Endothelial cell of umbilical vein (primary cell): Measurements from ENCODE around the gene GLB1L2. TPM values are rescaled to one million over a fixed set of nuclear protein-coding genes. Genes with fewer than 3 reads are reported as not detected.

ENCODE experiments used
- BruUV-seq: library from RNA; stranded (reverse); fragments of 400-500 nt; replicated peaks from 2 replicates; lab custom pipeline; 2021; lab: Mats Ljungman, UMichigan
- CTCF ChIA-PET: fragments of 300-600, 350-600 bp; sonication (Branson Sonifier 250); formaldehyde crosslinking; loops from one replicate; lab custom pipeline; 2021; ENCODE audit warnings: antibody characterized with exemption, inconsistent platforms; lab: Charles Lee
- POLR2A ChIA-PET: fragments of 300-600, 350-600 bp; sonication (Branson Sonifier 250); formaldehyde crosslinking; loops from one replicate; lab custom pipeline; 2021; ENCODE audit warnings: antibody characterized with exemption, inconsistent platforms; lab: Charles Lee
- DNase-seq: peaks from one replicate; pipeline ENCODE4 v3.0.0-alpha.2; 2011; ENCODE audit warnings: low read depth, low spot score
- FAIRE-seq: peaks from 2 replicates; lab custom pipeline; 2011; peaks lifted over from hg19 to GRCh38; lab: Jason Lieb, UNC
- H2AFZ ChIP-seq: 2 replicates; pipeline ENCODE4 v1.6.0; 2012; ENCODE audit warnings: low read depth, low read length, control low read depth, inconsistent platforms
- H3K27ac ChIP-seq: 2 replicates; pipeline ENCODE4 v1.5.1; 2011; ENCODE audit warnings: low read depth, mild to moderate bottlenecking, control low read depth, low read length, moderate library complexity; ENCODE audit not compliant: insufficient read depth
- H3K27me3 ChIP-seq, 2 experiments: 2 replicates each; pipeline versions ENCODE4 v1.6.0 to v1.6.1; 2011; ENCODE audit warnings: low read length in 2 of 2, mixed read lengths in 1 of 2; ENCODE audit not compliant: control insufficient read depth in 2 of 2, insufficient read depth in 2 of 2
- H3K36me3 ChIP-seq, 2 experiments: 2 replicates in 1 of 2; 3 replicates in 1 of 2; pipeline ENCODE4 v1.5.1; 2011; ENCODE audit warnings: low read length in 2 of 2, mild to moderate bottlenecking in 1 of 2, moderate library complexity in 1 of 2; ENCODE audit not compliant: control insufficient read depth in 2 of 2, insufficient read depth in 2 of 2; ENCODE audit errors: extremely low read depth in 1 of 2
- H3K4me1 ChIP-seq: 3 replicates; pipeline ENCODE4 v1.5.1; 2011; ENCODE audit warnings: mild to moderate bottlenecking, low read length; ENCODE audit not compliant: control insufficient read depth, insufficient read depth; ENCODE audit errors: extremely low read depth
- H3K4me2 ChIP-seq: 2 replicates; pipeline ENCODE4 v1.6.1; 2011; ENCODE audit warnings: low read length, control low read depth, mixed read lengths; ENCODE audit not compliant: insufficient read depth
- H3K4me3 ChIP-seq, 3 experiments: fragments of 200-600 bp in 1 of 3; sonication (generic), shearing (Covaris generic) in 1 of 3; replicated peaks in 1 of 3; 2 replicates each; pipeline ENCODE4 v1.5.1; 2011 to 2016; ENCODE audit warnings: control low read depth in 3 of 3, low read length in 3 of 3, mild to moderate bottlenecking in 2 of 3, inconsistent platforms in 1 of 3, low read depth in 1 of 3, moderate library complexity in 1 of 3; ENCODE audit not compliant: insufficient read depth in 1 of 3
- H3K79me2 ChIP-seq: 2 replicates; pipeline ENCODE4 v1.6.0; 2012; ENCODE audit warnings: low read length, inconsistent platforms; ENCODE audit not compliant: control insufficient read depth, insufficient read depth
- H3K9ac ChIP-seq: replicated peaks from 2 replicates; pipeline ENCODE3; 2011; ENCODE audit warnings: low read length, control low read depth; ENCODE audit not compliant: insufficient read depth; ENCODE audit errors: extremely low read depth
- H3K9me1 ChIP-seq: replicated peaks from 3 replicates; pipeline ENCODE4 v1.6.0; 2011; ENCODE audit warnings: mild to moderate bottlenecking, low read length; ENCODE audit not compliant: control insufficient read depth, insufficient read depth; ENCODE audit errors: extremely low read depth
- H3K9me3 ChIP-seq: replicated peaks from 2 replicates; pipeline ENCODE4 v1.5.1; 2012; ENCODE audit warnings: low read length, inconsistent platforms; ENCODE audit not compliant: control insufficient read depth, insufficient read depth
- H4K20me1 ChIP-seq: replicated peaks from 2 replicates; pipeline ENCODE3; 2011; ENCODE audit warnings: mild to moderate bottlenecking, low read length; ENCODE audit not compliant: control insufficient read depth, insufficient read depth; ENCODE audit errors: extremely low read depth
- CTCF ChIP-seq, 2 donors: IDR thresholded peaks; 1 replicate in 1 of 2; 2 replicates in 1 of 2; pipeline ENCODE4 v1.5.1; 2011; ENCODE audit warnings: low read length in 2 of 2, mild to moderate bottlenecking in 2 of 2, moderate library complexity in 2 of 2, control low read depth in 1 of 2, inconsistent platforms in 1 of 2, low read depth in 1 of 2; ENCODE audit not compliant: insufficient read depth in 1 of 2; ENCODE audit errors: extremely low read depth in 1 of 2
- EZH2 ChIP-seq: IDR thresholded peaks from 2 replicates; pipeline ENCODE4 v1.6.1; 2012; ENCODE audit warnings: borderline replicate concordance, low read depth, mild to moderate bottlenecking, moderate library complexity, low read length, inconsistent platforms; ENCODE audit not compliant: severe bottlenecking
- FOS ChIP-seq: IDR thresholded peaks from 2 replicates; pipeline ENCODE4 v1.6.1; 2011; ENCODE audit warnings: mild to moderate bottlenecking, low read length, moderate library complexity, borderline replicate concordance; ENCODE audit not compliant: insufficient read depth
- GATA2 ChIP-seq: IDR thresholded peaks from 2 replicates; pipeline ENCODE4 v1.7.0; 2011; ENCODE audit warnings: low read depth, mild to moderate bottlenecking, moderate library complexity, mixed read lengths, low read length; ENCODE audit not compliant: insufficient read length, insufficient read depth
- JUN ChIP-seq: IDR thresholded peaks from 2 replicates; pipeline ENCODE4 v1.6.1; 2011; ENCODE audit warnings: borderline replicate concordance, low read depth; ENCODE audit not compliant: insufficient read length, insufficient read depth
- MAX ChIP-seq: IDR thresholded peaks from 2 replicates; pipeline ENCODE4 v1.6.1; 2011; ENCODE audit not compliant: insufficient read depth, insufficient read length
- MYC ChIP-seq: IDR thresholded peaks from one replicate; pipeline ENCODE4 v1.6.1; 2011; ENCODE audit warnings: mild to moderate bottlenecking, low read depth, low read length
- POLR2A ChIP-seq: IDR thresholded peaks from 2 replicates; pipeline ENCODE4 v1.6.1; 2012; ENCODE audit warnings: low read depth, mild to moderate bottlenecking, control low read depth, low read length
- POLR2AphosphoS5 ChIP-seq: IDR thresholded peaks from 2 replicates; pipeline ENCODE4 v1.6.1; 2012; ENCODE audit warnings: low read depth, mild to moderate bottlenecking, control low read depth, low read length, moderate library complexity; ENCODE audit not compliant: insufficient read depth
- dilution Hi-C: fragments of 300-500 bp; cut with MboI; formaldehyde crosslinking; loops from one replicate; pipeline ENCODE4 v1.15.0; 2019; ENCODE audit warnings: low sequenced_read_pairs; ENCODE audit not compliant: extremely low pct_ligation_motif_present
- intact Hi-C: fragments of 100-400 bp; cut with micrococcal nuclease; formaldehyde crosslinking; loops from one replicate; pipeline ENCODE4 v1.10.0; 2022
- polyA plus RNA-seq, 4 experiments: library from polyadenylated mRNA; depleted of rRNA in 3 of 4; stranded (reverse) in 3 of 4; unstranded in 1 of 4; fragments of >200 nt; gene quantifications; 2 replicates each; pipeline versions ENCODE4 v1.2.1 to v1.2.3, GENCODE V29; 2011 to 2012; ENCODE audit warnings: missing spikeins in 1 of 4
- total RNA-seq: library from RNA; stranded (reverse); gene quantifications from 2 replicates; pipeline ENCODE4 v1.2.3, GENCODE V29; 2021

The GLB1L2 gene
- total and polyA plus RNA-seq, 2 donors (not counting 3 experiments of a cell fraction or from before 2014, with no cell fraction given), result 0.55 to 0.59 TPM

- Histone ChIP-seq H2AFZ (no peak overlapping the region), H3K36me3 (no peaks in the 10 kb centered on the region), H3K4me1 (no peaks in the 10 kb centered on the region), H3K27me3 (no peaks in the 10 kb centered on the region), H3K79me2 (no peaks in the 10 kb centered on the region), H3K9ac (no peak overlapping the region), H3K4me3 (no peak overlapping the region), H3K9me1 (no peaks in the 10 kb centered on the region), H3K4me2 (no peak overlapping the region), H4K20me1 (no peaks in the 10 kb centered on the region), H3K9me3 (no peaks in the 10 kb centered on the region), H3K27ac (no peak overlapping the region)
- intact Hi-C loops (no loop called here), dilution Hi-C loops (no loop called here)
- no peak for FAIRE-seq
- TF ChIP-seq MYC (no peak), MAX (no peak), CTCF (IDR thresholded peaks at IDR 0.05; ENCODE audit: extremely low read depth in 1 of 2, insufficient read depth in 1 of 2, low read depth in 1 of 2, low read length in 2 of 2) (no peak), EZH2 (no peak), JUN (no peak), POLR2A (no peak), FOS (no peak), GATA2 (no peak), POLR2AphosphoS5 (no peak)
- POLR2A ChIA-PET, result no interaction called here
- BruUV-seq, result no TSS peak
- DNase-seq, result no peak
- CTCF ChIA-PET, result no interaction called here
These were observed 62.5 kb downstream of the GLB1L2 start for GRCh38 chr11:134394311-134394710.
